HG03060 (cell line): ENCODE measurements around the gene LLGL2.

Experiments
- ATAC-seq: cut with Tn5 transposase; IDR thresholded peaks from one replicate; pipeline ENCODE4 v1.9.1; 2021; ENCODE audit warnings: low read depth, moderate number of reproducible peaks; ENCODE audit not compliant: unreplicated experiment

The LLGL2 gene

GRCh38 chr17:75546181-75546580, 20.7 kb downstream of the LLGL2 start:
- no peak for ATAC-seq

- ATAC-seq: no peak
These were observed 21.6 kb downstream of the LLGL2 start for GRCh38 chr17:75547091-75547490.

GRCh38 chr17:75548813-75549212, 23.3 kb downstream of the LLGL2 start:
- ATAC-seq: no peak

GRCh38 chr17:75549246-75550138, 24.0 kb downstream of the LLGL2 start:
- no peak for ATAC-seq

- ATAC-seq: no peak
These were observed 24.6 kb downstream of the LLGL2 start for GRCh38 chr17:75550139-75550465.

- no peak for ATAC-seq
These were observed 25.8 kb downstream of the LLGL2 start for GRCh38 chr17:75551266-75551665.

GRCh38 chr17:75552425-75553294, 27.2 kb downstream of the LLGL2 start:
- no peak for ATAC-seq

- no peak for ATAC-seq
These were observed 28.0 kb downstream of the LLGL2 start for GRCh38 chr17:75553295-75554110.

GRCh38 chr17:75555679-75556153, 30.2 kb downstream of the LLGL2 start:
- no peak for ATAC-seq

- ATAC-seq: no peak
These were observed 31.8 kb downstream of the LLGL2 start for GRCh38 chr17:75557075-75557851.

- no peak for ATAC-seq
These were observed 32.6 kb downstream of the LLGL2 start for GRCh38 chr17:75557852-75558665.

GRCh38 chr17:75558666-75559530, 33.4 kb downstream of the LLGL2 start:
- no peak for ATAC-seq

- no peak for ATAC-seq
These were observed 34.5 kb downstream of the LLGL2 start for GRCh38 chr17:75559958-75560533.

- ATAC-seq: no peak
These were observed 36.6 kb downstream of the LLGL2 start for GRCh38 chr17:75561927-75562603.

GRCh38 chr17:75563063-75563758, 37.7 kb downstream of the LLGL2 start:
- no peak for ATAC-seq

GRCh38 chr17:75564195-75564594, 38.7 kb downstream of the LLGL2 start:
- ATAC-seq: no peak

GRCh38 chr17:75565066-75565465, 39.6 kb downstream of the LLGL2 start:
- no peak for ATAC-seq
